ENCODE data around the gene ACACA.

GRCh38 chr17:37191219-37191618 lies 215.4 kb downstream of the ACACA start:
- TF ChIP-seq EZH2 (IDR thresholded peaks at IDR 0.05; ENCODE audit: low read length, missing control alignments) = no peak
- no peak for TF ChIP-seq CTCF (conservative IDR thresholded peaks at IDR 0.05 in 1 of 2, IDR thresholded peaks at IDR 0.05 in 1 of 2; ENCODE audit: low read depth in 1 of 2, low read length in 2 of 2)

All from fibroblast of lung (primary cell).